Neural progenitor cell (in vitro differentiated cells): Measurements from ENCODE around the gene TCERG1L. TPM values are rescaled to one million over a fixed set of nuclear protein-coding genes. Genes with fewer than 3 reads are reported as not detected.
A peak's percentile ranks its signal among the peaks of the same experiment; 100 is the strongest.

Source experiments
- DNase-seq: peaks from one replicate; pipeline ENCODE4 v3.0.0-alpha.2; 2016; ENCODE audit warnings: low spot score
- H2AFZ ChIP-seq: fragments of 200-600 bp; sonication (generic); replicated peaks from 2 replicates; pipeline ENCODE4 v1.6.1; 2016; ENCODE audit warnings: antibody characterized with exemption
- H3F3A ChIP-seq: fragments of 200-600 bp; sonication (generic); 2 replicates; pipeline ENCODE4 v1.6.1; 2016; ENCODE audit warnings: antibody characterized with exemption, low read depth
- H3K27ac ChIP-seq: fragments of 200-600 bp; sonication (generic); 2 replicates; pipeline ENCODE4 v1.5.1; 2016; ENCODE audit warnings: mild to moderate bottlenecking
- H3K27me3 ChIP-seq: fragments of 200-600 bp; sonication (generic); 2 replicates; pipeline ENCODE4 v1.6.1; 2016; ENCODE audit warnings: mild to moderate bottlenecking, moderate library complexity
- H3K36me3 ChIP-seq: fragments of 200-600 bp; sonication (generic); 2 replicates; pipeline ENCODE4 v1.5.1; 2016
- H3K4me1 ChIP-seq: fragments of 200-600 bp; sonication (generic); 2 replicates; pipeline ENCODE4 v1.6.1; 2016; ENCODE audit warnings: mixed run types
- H3K4me2 ChIP-seq: fragments of 200-600 bp; sonication (generic); 2 replicates; pipeline ENCODE4 v1.6.1; 2016
- H3K4me3 ChIP-seq: fragments of 200-600 bp; sonication (generic); 2 replicates; pipeline ENCODE4 v1.5.1; 2016
- H3K79me2 ChIP-seq: fragments of 200-600 bp; sonication (generic); 2 replicates; pipeline ENCODE4 v1.6.1; 2016; ENCODE audit warnings: low read depth
- H3K9ac ChIP-seq: fragments of 200-600 bp; sonication (generic); 2 replicates; pipeline ENCODE4 v1.6.1; 2016
- H3K9me3 ChIP-seq: fragments of 200-600 bp; sonication (generic); 2 replicates; pipeline ENCODE4 v1.5.1; 2016; ENCODE audit warnings: low read depth
- H4K20me1 ChIP-seq: fragments of 200-600 bp; sonication (generic); 2 replicates; pipeline ENCODE4 v1.6.1; 2016; ENCODE audit warnings: low read depth
- H3K27ac Mint-ChIP-seq: 3 replicates; pipeline ENCODE4 v1.8.0; 2021; ENCODE audit warnings: mixed read lengths
- H3K27me3 Mint-ChIP-seq: 2 replicates; pipeline ENCODE4 v1.8.0; 2022; ENCODE audit warnings: low read depth, mild to moderate bottlenecking, inconsistent platforms, moderate library complexity, mixed read lengths; ENCODE audit not compliant: insufficient read depth
- H3K36me3 Mint-ChIP-seq: 3 replicates; pipeline ENCODE4 v1.8.0; 2021; ENCODE audit warnings: mixed read lengths
- H3K4me1 Mint-ChIP-seq: 3 replicates; pipeline ENCODE4 v1.8.0; 2021; ENCODE audit warnings: mixed read lengths
- H3K4me3 Mint-ChIP-seq: 3 replicates; pipeline ENCODE4 v1.8.0; 2021; ENCODE audit warnings: mild to moderate bottlenecking, moderate library complexity, mixed read lengths
- H3K9me3 Mint-ChIP-seq: 3 replicates; pipeline ENCODE4 v1.8.0; 2020; ENCODE audit warnings: mixed read lengths
- EZH2 ChIP-seq: fragments of 200-600 bp; sonication (generic); IDR thresholded peaks from 2 replicates; pipeline ENCODE4 v1.6.1; 2017; ENCODE audit warnings: antibody characterized with exemption, mild to moderate bottlenecking, moderate library complexity
- EZH2phosphoT487 ChIP-seq: fragments of 200-600 bp; sonication (generic); IDR thresholded peaks from 2 replicates; pipeline ENCODE4 v1.6.1; 2017; ENCODE audit warnings: antibody characterized with exemption
- total RNA-seq: library from RNA; depleted of rRNA; stranded (reverse); fragments of >200 nt; gene quantifications from 2 replicates; pipeline ENCODE4 v1.2.3, GENCODE V29; 2015; ENCODE audit warnings: low replicate concordance
- TF ChIP-seq, protein P1 (sequence below): fragments of 200-600 bp; sonication (generic); IDR thresholded peaks from 2 replicates; pipeline ENCODE4 v1.5.1; 2017; ENCODE audit warnings: antibody characterized with exemption, mild to moderate bottlenecking

The TCERG1L gene, protein sequence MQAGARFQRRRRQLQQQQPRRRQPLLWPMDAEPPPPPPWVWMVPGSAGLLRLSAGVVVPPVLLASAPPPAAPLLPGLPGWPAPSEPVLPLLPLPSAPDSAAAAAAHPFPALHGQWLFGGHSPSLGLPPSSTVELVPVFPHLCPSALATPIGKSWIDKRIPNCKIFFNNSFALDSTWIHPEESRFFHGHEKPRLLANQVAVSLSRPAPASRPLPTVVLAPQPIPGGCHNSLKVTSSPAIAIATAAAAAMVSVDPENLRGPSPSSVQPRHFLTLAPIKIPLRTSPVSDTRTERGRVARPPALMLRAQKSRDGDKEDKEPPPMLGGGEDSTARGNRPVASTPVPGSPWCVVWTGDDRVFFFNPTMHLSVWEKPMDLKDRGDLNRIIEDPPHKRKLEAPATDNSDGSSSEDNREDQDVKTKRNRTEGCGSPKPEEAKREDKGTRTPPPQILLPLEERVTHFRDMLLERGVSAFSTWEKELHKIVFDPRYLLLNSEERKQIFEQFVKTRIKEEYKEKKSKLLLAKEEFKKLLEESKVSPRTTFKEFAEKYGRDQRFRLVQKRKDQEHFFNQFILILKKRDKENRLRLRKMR
- 1.5 and 1.8 TPM in 2 replicates for total RNA-seq

DNA sequence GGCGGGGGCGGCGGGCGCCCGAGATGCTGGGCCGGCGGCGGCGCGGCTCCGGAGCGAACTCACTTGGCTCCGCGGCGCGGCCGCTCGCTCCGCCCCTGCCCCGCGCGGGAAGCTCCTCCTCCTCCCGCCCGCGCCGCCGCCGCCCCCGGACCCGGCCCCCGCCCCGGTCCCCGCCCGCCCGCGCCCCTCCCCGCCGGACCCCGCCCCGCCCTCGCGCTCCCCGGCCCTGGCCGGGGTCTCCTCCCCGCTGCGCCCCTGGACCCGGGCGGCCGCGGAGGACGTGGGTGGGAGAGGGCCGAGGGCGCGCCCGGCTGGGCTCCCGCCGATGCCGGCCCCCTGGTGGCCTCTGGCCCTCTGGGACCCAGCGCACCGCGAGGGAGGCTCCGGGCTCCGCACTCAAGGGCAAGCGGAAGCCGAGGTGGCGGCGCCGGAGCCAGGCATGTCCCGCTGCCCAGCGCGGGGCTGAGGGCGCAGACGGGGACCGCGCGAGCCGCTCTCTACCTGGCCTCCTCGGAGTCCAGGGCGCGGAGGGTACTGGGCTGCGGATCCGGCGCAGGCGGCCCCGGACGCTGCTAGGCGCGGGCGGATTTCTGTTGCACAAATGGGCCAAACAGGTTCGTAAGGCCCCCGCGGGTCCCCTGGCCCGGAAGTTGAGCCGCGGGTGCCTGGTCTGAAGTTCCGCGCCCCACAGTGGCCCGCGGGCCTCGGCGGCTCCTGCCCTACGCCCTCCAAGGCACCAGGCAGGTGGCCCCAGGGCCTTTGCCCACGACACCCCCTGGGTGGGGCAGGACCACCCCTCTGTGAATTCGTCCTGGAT lies at the start of gene TCERG1L:
Gene TCERG1L, minus strand, starts transcription at position 61 of the 817 bp plus-strand sequence. CDS start 86 bp downstream, outside the sequence.
- Mint-ChIP-seq H3K9me3 (no peaks in the 10 kb centered on the region), H3K27me3 (peaks cover 31% of the 10 kb centered on the region), H3K4me1 (peaks cover 17% of the 10 kb centered on the region), H3K27ac (no peak within 1 kb of the TSS), H3K36me3 (no peaks in the 10 kb centered on the region), H3K4me3 (peak within 1 kb of the TSS; percentile 87)
- Histone ChIP-seq H3K9me3 (no peaks in the 10 kb centered on the region), H3K27me3 (peaks cover 40% of the 10 kb centered on the region), H3F3A (peaks cover 16% of the 10 kb centered on the region), H3K79me2 (no peaks in the 10 kb centered on the region), H3K4me3 (peak within 1 kb of the TSS; percentile 70), H3K4me1 (peaks cover 5% of the 10 kb centered on the region), H3K36me3 (no peaks in the 10 kb centered on the region), H3K27ac (no peak within 1 kb of the TSS), H3K9ac (no peak within 1 kb of the TSS), H2AFZ (peak within 1 kb of the TSS; percentile 97), H4K20me1 (peaks cover 9% of the 10 kb centered on the region), H3K4me2 (peak within 1 kb of the TSS; percentile 97)
- peak; percentile 83 for DNase-seq
- TF ChIP-seq, protein P1, sequence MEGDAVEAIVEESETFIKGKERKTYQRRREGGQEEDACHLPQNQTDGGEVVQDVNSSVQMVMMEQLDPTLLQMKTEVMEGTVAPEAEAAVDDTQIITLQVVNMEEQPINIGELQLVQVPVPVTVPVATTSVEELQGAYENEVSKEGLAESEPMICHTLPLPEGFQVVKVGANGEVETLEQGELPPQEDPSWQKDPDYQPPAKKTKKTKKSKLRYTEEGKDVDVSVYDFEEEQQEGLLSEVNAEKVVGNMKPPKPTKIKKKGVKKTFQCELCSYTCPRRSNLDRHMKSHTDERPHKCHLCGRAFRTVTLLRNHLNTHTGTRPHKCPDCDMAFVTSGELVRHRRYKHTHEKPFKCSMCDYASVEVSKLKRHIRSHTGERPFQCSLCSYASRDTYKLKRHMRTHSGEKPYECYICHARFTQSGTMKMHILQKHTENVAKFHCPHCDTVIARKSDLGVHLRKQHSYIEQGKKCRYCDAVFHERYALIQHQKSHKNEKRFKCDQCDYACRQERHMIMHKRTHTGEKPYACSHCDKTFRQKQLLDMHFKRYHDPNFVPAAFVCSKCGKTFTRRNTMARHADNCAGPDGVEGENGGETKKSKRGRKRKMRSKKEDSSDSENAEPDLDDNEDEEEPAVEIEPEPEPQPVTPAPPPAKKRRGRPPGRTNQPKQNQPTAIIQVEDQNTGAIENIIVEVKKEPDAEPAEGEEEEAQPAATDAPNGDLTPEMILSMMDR, result peak; percentile 10
- TF ChIP-seq EZH2phosphoT487 (no peak), EZH2 (no peak)

DNA sequence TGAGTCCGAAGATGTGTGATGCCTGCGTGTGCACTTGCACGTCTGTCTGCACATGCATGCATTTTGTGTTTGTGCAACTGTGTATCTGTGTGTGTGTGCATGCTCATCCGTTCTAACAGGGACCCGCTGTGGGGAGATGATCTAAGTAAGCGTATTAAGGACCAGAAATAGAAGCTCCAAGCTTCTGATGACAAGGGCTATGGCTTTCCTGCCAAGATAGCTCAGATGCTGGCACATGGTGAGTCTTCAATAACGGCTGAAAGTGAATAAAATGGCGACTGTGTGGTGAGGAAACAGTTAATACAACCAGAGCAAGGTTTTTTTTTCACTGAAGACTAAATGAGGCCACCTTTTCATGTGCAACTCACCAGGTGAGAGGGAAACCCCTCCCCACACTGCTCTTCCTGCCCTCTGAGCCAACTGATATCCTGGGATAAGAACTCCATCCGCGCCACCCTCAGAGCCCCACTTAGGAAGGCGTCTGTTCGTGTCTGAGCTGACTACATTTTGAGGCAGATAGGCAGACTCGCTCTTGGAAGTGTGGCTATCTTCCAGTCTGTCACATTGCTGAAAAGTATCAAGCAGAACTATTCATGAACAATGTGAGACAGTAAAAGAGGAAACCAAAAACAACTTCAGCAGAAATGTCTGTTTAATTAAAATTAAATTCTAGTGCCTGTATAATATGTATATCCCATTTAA lies 47.4 kb upstream of the TCERG1L start:
- H3K4me1 Mint-ChIP-seq, result no peaks in the 10 kb centered on the region
- no peak overlapping the region for H3K27ac ChIP-seq
- no peak overlapping the region for H3K9ac ChIP-seq
- no peaks in the 10 kb centered on the region for H3K27me3 ChIP-seq
- no peaks in the 10 kb centered on the region for H3K36me3 Mint-ChIP-seq
- H2AFZ ChIP-seq, result no peak overlapping the region
- no peaks in the 10 kb centered on the region for H3K9me3 ChIP-seq
- peaks cover 2% of the 10 kb centered on the region for H4K20me1 ChIP-seq
- no peak overlapping the region for H3K4me2 ChIP-seq
- TF ChIP-seq, protein P1, result no peak
- TF ChIP-seq EZH2phosphoT487, result no peak
- no peak for TF ChIP-seq EZH2
- no peaks in the 10 kb centered on the region for H3K4me1 ChIP-seq
- DNase-seq, result no peak
- no peak overlapping the region for H3K27ac Mint-ChIP-seq
- H3F3A ChIP-seq, result no peaks in the 10 kb centered on the region
- H3K36me3 ChIP-seq, result no peaks in the 10 kb centered on the region
- no peaks in the 10 kb centered on the region for H3K79me2 ChIP-seq
- H3K9me3 Mint-ChIP-seq, result peaks cover 4% of the 10 kb centered on the region
- no peak overlapping the region for H3K4me3 ChIP-seq
- H3K27me3 Mint-ChIP-seq, result peaks cover 26% of the 10 kb centered on the region
- no peak overlapping the region for H3K4me3 Mint-ChIP-seq

- Mint-ChIP-seq H3K27me3 (peaks cover 23% of the 10 kb centered on the region), H3K9me3 (peaks cover 2% of the 10 kb centered on the region), H3K27ac (no peak overlapping the region), H3K4me3 (no peak overlapping the region), H3K36me3 (no peaks in the 10 kb centered on the region), H3K4me1 (peaks cover 2% of the 10 kb centered on the region)
- Histone ChIP-seq H3K4me3 (no peak overlapping the region), H3K27ac (no peak overlapping the region), H4K20me1 (peaks cover 2% of the 10 kb centered on the region), H3K27me3 (no peaks in the 10 kb centered on the region), H3F3A (no peaks in the 10 kb centered on the region), H3K9ac (no peak overlapping the region), H3K4me2 (no peak overlapping the region), H3K4me1 (no peaks in the 10 kb centered on the region), H3K36me3 (no peaks in the 10 kb centered on the region), H2AFZ (no peak overlapping the region), H3K9me3 (no peaks in the 10 kb centered on the region), H3K79me2 (no peaks in the 10 kb centered on the region)
- TF ChIP-seq EZH2phosphoT487 (no peak), EZH2 (no peak)
- TF ChIP-seq, protein P1, result no peak
- no peak for DNase-seq
Measured at GRCh38 chr10:131356442-131356841, 44.9 kb upstream of the TCERG1L start.
